GM21737 (cell line): ENCODE measurements around the gene TIMM29.
A peak's percentile ranks its signal among the peaks of the same experiment; 100 is the strongest.

Source experiments
- ATAC-seq: cut with Tn5 transposase; IDR thresholded peaks from one replicate; pipeline ENCODE4 v1.9.1; 2021; ENCODE audit warnings: mild to moderate bottlenecking, moderate library complexity; ENCODE audit not compliant: unreplicated experiment

Gene TIMM29

DNA sequence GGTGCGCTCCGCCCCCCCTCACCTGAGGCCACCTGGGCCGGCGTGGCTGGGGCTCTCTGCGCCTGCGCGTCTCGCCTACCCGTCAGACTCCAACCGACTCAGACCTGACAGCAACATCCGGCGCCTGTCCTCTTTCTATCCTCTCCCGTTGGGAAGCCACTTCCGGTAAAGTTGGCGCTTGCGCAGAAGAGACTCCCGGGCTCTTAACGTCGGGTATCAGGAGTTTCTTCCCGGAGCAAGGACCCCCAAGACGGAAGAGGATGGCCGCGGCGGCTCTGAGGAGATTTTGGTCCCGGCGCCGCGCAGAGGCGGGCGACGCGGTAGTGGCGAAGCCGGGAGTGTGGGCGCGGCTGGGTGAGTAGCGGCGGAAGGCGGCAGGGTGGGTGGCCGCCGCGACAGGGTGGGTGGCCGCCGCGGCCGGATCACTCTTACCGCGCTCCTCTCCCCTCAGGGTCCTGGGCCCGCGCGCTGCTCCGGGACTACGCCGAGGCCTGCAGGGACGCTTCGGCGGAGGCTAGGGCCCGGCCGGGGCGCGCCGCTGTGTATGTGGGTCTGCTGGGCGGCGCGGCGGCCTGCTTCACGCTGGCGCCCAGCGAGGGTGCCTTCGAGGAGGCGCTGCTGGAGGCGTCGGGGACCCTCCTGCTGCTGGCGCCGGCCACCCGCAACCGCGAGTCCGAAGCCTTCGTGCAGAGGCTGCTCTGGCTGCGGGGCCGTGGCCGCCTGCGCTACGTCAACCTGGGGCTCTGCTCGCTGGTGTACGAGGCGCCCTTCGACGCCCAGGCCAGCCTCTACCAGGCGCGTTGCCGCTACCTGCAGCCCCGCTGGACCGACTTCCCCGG, at the start of gene TIMM29, which contains the start of gene YIPF2:
Gene TIMM29, plus strand, starts transcription at position 249 of the 839 bp plus-strand sequence. Its CDS starts 12 bp downstream, at position 261.
Gene YIPF2, minus strand, starts transcription at position 77 of the 839 bp plus-strand sequence. CDS start 229 bp downstream, outside the sequence.
- ATAC-seq = peak; percentile 69

DNA sequence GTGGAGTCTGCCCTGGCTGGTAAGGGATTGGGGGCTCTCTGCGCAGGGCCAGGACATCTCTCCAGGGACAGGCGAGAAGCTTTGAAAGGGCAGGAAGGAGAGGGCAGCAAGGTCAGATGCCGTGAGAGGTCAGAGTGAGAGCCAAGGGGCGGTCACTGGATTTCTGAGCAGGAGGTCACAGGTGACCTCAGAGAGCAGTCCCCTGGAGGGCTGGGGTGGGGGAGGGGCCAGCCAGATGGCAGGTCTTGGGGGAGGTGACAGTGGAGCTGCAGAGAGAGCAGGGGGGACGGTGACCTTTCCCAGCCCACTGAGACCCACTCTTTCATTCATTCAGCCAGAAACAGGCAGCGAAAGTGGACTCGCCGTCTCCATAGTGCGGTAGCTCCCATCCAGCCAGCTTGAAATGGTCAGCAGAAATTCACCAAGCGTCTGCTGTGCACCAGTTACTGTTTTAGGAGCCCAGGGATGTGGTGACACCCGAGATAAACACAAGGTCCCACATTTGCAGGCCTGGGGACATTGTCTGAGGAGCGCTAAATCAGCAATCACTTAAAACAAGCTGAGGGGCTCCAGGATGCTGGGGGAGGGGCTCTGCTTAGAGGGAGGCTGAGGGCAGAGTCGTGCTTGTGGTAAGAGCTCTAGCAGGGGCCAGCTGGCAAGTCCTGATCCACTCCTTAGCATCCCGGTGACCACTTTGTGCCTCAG, 47.1 kb upstream of the TIMM29 start:
- no peak for ATAC-seq

DNA sequence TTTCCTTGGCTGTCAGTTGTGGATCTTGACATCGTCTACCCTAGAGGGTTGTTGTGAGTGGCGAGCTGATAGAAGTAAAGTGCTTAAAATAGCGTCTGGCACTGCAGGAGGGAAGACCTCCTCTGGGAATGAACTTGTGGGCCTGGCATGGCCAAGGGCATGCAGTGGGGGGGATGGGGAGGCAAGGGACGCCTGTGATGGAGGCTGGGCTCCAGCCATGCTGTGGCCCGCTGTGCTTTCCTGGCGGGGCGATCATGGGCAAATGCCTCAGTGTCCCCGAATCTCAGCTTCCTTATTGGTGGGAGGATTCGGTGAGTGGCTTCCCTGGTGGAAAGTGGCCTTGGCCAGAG, 46.5 kb upstream of the TIMM29 start:
- ATAC-seq = no peak

DNA sequence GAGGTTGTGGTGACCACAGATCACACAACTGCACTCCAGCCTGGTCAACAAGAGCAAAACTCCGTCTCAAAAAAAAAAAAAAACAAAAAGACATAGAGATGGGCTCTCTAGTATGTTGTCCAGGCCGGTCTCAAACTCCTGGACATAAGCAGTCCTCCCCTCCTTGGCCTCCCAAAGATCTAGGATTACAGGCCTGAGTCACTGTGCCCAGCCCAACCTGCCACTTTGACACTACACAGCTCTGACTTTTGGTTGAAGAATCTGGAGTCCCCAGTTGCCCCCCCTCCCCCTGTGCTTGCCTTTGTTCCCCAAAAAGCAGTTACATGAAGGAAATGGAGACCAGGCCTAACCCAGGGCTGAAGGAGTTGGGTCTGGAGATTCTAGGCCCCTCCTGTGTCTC, 44.3 kb upstream of the TIMM29 start:
- ATAC-seq = no peak

DNA sequence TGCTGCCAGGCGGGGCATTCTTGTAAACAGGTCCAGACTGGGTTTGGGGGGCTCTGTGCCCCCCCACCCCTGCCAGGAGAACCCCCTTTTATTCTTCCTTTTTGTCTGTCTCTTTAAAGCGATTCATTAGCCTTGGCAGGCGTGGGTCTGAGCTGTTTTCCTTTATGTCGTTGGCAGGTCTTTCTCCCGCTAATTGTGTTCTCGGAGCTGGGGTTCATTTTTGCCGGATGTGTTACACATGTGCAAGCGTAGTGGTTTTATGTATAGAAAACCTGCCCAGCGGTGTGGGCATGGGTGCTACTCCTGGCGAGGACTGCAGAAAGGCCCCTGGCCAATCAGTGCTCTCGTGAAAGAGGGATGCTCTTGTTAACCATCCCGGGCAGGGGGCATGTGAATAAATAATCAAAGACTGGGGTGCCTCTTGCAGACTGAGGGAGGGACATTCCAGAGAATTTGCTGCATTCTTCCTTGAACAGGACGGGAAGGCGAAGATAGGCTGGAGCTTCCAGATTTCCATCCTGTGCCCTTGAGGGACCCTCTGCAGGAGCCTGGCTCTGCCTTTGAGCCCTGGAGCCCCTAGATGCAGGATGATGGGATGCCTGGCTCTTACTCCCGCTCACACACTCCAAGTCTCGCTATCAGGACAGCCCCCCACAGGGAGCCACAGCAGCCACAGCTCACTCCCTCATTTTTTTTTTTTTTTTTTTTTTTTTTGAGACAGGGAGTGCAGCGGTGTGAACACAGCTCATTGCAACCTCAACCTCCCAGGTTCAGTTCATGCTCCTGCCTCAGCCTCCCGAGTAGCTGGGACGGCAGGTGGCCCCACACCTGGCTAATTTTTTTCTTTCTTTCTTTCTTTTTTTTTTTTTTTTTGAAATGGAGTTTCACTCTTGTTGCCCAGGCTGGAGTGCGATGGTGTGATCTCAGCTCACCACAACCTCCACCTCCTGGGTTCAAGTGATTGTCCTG, 43.1 kb upstream of the TIMM29 start:
- no peak for ATAC-seq

DNA sequence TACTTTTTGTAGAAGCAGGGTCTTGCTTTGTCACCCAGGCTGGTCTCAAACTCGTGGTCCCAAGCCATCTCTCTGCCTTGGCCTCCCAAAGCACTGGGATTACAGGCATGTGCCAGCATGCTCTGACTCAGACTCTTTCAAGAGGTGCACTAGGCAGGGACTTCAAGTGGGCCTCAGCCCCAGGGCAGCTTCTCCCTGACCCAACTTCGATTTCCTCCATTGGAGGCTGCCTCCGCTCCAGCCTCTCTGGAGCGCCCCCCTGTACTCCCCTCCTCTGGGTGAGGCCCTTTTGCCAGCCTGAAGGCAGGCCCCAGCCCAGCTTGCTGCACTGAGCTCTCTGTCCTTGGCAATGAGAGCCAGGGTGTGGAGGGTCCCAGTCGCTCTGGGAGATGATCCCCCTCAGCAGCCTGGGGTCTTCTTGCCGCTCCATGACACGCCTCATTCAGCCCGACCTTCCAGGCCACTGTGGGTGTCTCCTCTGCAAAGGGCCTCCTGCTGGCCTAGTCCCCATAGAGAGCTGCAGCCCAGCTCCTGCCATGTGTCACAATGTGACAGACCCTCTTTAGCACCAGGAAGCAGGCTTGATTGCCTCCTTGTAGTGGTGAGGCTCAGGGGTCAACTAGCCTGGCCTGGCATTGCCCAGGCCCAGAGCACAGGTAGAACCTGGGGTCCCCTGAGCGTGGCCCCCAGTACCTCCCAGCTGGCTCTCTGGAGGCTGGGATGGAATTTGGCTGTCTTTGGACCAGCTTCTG, 40.8 kb upstream of the TIMM29 start:
- ATAC-seq = no peak

DNA sequence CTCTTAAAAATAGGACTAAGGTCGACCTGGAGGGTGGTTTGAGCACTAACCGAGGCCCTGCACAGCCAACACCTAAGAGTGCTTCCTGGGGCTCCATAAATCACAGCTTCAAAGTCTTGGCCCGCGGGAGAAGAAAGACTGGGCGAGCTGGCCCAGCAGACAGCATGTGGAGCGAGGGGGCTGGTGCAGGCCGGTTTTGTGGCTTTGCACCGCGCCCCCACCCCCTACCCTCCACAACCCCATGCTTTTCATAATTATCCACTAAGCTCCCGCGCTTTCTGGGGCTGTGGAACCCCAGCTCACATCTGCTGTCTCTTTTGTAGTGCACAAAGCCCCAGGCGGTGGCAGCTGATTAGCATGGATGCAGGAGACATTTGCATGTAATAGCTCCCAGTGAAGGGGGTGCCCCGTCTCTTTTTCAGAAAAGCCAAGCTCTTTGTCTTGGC, 40.2 kb upstream of the TIMM29 start:
- ATAC-seq = no peak

DNA sequence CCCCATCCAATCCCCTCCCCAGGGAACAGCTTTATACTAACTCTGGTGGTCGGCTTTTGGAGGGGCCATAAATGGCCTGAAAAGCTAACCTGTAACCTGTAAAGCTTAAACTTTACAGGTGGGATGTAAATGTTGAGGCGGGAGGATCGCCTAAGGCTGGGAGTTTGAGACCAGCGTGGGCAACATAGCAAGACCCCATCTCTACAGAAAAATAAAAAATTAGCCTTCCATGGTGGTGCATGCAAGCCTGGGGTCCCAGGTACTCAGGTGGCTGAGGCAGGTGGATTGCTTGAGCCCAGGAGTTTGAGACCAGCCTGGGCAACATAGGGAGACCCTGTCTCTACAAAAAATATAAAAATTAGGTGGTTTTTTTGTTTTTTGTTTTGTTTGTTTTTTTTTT, 38.7 kb upstream of the TIMM29 start:
- no peak for ATAC-seq

DNA sequence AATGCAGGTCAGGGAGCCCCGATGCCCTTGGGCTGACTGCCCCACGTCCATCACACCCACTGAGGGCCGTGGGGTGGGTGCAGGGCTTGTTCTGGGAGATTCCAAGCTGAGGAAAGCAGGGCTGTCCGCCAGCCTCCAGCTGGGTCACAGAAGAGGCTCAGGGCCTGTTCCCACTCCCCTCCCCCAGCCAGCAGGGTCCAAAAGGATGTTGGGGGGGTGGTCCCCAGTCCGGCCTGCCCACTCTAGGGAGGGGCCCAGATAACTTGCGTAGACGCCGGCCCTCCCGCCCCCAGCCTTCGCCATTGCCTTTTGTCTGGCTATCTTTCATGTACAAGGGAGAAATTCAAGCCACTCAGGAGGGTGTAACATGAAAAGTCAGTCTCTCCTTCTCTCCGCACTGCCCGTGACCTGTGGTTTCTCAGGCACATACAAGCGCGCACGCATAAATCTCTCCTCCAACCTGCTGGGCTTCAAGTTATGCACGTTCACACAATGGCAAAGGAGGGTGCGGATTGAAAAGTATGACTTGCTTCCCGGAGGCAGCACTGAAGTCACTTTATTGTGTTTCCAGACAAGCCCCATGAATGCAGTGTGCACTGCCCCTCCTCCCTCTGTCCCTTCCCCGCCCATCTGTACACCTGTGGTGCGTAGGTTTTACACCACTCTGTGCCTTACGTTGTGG, 37.1 kb upstream of the TIMM29 start:
- no peak for ATAC-seq

DNA sequence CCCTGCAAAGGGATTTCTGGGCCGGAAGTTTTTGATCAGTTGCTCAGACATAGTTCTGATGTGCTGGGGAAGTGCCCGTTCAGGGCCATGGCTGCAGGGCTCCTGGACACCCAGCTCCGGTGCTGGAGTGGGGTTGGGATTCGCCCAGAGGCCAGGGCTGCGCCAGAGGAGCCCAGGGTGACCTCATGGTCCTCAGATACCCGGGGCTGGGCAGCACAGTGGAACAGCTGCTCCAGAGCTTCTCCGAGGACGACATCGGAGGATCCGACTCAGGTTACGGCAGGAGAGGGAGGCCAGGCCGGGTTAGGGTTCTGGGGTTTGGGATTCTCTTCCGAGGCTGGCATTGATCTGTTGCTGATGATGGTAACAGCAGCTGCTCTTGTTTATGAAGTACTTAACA, 36.4 kb upstream of the TIMM29 start:
- ATAC-seq = no peak

DNA sequence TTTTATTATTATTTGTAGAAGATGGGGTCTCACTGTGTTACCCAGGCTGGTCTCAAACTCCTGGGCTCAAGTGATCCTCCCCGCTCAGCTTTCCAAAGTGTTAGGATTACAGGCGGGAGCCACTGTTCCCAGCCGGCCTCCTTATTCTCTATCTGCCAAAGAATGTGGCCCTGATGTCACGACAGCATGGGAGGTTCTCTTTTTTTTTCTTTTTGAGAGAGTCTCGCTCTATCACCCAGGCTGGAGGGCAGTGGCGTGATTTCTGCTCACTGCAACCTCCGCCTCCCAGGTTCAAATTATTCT, 33.7 kb upstream of the TIMM29 start:
- no peak for ATAC-seq

DNA sequence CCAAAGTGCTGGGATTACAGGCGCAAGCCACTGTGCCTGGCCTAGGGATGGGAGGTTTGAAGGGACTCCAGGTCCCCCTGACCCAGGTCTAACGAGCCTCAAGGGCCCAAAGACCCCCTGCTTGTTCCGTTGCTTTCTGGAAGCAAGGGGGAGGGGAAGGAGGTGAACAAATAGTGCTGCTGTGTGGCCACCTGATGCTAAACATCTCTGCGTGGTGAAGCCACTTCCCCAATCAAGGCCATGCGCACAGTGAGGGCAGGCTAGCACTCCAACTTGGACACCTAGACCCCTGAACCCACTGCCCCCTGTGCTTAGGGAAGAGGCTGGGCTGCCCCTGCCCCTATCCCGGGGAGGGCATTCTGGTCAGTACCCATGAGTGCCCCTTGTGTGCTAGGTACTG, 33.2 kb upstream of the TIMM29 start:
- ATAC-seq = no peak

DNA sequence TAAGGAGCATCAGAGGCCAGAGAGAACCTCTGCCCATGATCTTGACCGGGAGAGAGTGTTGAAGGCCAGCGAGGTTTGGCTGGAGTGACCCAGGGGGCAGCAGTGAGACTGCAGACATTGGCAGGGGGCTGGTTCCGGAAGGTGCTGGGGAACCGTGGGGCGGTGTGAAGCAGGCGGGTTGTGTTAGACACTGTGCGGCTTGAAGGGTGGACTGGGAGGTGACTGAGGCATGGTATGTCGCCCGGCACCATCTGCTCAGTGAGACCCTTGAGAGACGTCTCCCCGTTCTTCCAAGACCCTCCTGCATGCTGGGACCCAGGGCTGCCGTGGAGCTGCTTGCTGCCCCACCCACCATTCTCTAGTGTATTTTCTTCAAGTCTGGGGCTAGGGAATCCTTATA, 32.7 kb upstream of the TIMM29 start:
- ATAC-seq = no peak

DNA sequence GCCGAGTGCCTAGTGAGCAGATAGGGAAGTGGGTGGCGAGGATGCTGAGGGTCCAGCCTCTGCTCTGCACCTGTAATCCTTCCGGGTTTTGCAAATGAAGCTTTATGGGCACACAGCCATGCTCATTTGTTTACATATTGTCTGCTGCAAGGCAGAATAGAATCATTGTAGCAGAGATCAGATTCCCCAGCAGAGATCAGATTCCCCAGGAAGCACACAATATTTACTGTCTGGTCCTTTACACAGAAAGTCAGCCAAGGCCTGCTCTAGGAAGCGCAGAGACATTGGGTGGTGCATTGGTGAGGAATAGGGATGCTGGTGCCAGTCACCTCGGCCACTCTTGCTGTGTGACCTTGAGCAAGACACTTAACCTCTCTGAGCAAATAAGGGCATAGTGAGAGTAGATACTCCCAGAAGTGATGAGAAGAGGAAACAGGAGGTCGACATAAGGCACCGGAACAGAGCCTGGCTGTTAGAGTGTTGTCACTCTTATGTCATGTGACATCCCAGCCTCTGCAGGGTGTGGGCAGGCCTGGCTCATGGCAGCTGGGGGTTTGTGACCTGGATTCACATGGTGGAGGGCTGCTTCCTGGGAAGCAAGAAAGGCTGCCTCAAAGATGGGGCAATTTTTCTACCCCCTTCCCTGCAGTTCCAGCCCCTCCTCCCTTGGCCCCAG, 31.6 kb upstream of the TIMM29 start:
- ATAC-seq = no peak

DNA sequence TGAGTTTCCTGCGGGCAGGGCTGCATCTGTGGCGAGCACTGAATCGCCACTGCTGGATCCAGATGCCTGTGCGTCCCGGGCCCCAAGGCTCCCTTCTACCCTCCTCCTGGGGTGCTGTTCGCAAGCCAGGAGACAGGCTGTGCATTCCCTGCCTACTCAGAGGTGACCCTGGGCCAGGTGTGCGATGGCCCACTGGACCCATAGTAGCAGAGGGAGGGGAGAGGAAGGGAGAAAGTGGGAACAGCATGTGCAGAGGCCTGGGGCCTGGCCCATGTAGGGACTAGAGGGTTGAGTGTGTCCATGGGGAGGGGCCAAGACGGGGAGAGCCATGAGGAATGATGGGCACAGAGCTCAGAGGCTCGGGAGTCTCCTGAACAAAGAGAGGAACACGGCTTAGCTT, 30.0 kb upstream of the TIMM29 start:
- ATAC-seq = no peak

DNA sequence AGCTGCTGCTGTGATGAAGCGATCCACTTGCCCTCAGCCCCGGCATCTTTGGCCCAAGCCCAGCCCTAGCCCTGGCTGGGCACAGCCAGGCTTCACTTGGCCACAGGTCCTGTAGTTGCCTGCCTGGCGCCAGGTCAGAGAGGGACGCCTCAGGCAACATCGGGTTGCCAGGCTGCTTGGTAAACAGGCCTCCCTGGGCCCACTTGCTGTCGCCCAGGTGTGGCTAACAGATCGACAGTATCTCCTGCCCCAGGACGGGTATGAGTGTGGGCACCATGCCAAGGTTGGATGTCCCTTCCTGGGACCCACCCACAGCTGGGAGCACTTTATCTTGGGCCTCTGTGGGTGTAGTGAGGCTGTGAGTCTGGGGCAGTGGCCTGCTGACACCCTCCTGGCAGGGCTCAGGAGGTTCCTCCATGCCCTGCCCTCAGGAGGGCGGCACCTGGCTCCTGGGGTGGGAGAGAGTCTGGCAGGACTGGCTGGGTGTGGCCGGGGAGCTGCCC, 29.4 kb upstream of the TIMM29 start:
- no peak for ATAC-seq

DNA sequence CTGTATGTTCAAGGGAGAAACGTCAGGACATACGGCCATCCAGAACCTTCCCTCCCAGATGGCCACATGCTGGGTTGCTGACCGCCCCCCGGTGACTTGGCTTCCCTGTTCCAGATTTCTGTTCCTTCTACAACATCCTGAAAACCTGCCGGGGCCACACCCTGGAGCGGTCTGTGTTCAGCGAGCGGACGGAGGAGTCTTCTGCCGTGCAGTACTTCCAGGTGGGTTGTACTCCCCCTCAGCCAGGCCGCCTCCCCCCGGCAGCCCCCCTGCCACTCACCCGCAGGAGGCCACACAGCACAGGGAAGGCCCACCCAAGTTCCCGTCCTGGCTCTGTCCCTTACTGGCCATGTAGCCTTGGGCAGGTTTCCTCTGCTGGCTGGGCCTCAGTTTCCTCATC, 20.7 kb upstream of the TIMM29 start:
- no peak for ATAC-seq

DNA sequence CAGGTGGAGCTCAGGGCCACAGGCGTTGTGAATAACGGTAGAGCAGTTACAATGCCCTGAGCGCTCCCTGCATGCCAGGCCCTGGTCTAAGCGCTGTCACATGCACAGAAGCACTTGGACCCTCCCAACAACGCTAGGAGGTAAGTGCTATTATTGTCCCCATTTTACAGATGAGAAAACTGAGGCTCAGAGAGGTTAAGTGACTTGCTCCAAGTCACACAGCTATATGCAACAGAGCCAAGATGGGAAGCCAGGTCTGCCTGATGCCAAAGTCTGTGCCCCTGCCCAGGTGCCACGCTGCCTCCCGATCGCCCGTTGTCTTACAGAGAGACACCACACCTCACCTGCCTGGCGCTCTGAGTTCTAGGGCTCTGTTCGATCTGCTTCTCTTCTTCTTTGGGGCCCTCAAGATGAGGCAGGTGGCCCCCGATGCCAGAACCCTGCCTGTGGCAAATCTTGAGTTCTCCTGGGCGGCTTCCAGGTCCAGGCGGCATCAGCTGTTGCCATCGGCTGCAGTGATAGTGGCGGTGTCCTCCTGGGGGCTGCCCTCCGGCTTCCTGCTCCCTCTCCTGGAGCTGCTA, 20.1 kb upstream of the TIMM29 start:
- no peak for ATAC-seq
